ENCODE results near the gene PRKACA.

PRKACA gene

GRCh38 chr19:14122924-14123323, 5.4 kb upstream of the PRKACA start:
- TF ChIP-seq, protein P1, sequence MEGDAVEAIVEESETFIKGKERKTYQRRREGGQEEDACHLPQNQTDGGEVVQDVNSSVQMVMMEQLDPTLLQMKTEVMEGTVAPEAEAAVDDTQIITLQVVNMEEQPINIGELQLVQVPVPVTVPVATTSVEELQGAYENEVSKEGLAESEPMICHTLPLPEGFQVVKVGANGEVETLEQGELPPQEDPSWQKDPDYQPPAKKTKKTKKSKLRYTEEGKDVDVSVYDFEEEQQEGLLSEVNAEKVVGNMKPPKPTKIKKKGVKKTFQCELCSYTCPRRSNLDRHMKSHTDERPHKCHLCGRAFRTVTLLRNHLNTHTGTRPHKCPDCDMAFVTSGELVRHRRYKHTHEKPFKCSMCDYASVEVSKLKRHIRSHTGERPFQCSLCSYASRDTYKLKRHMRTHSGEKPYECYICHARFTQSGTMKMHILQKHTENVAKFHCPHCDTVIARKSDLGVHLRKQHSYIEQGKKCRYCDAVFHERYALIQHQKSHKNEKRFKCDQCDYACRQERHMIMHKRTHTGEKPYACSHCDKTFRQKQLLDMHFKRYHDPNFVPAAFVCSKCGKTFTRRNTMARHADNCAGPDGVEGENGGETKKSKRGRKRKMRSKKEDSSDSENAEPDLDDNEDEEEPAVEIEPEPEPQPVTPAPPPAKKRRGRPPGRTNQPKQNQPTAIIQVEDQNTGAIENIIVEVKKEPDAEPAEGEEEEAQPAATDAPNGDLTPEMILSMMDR (conservative IDR thresholded peaks at IDR 0.05; ENCODE audit: low read length): no peak

GRCh38 chr19:14120497-14120780, 2.9 kb upstream of the PRKACA start:
- DNase-seq (ENCODE audit: low read depth): no peak
- no peak overlapping the region for H3K4me3 ChIP-seq (ENCODE audit: low read length)
- TF ChIP-seq, protein P1 (conservative IDR thresholded peaks at IDR 0.05; ENCODE audit: low read length): no peak

More at GRCh38 chr19:14122924-14123323, 5.4 kb upstream of the PRKACA start:
- no peak overlapping the region for H3K4me3 ChIP-seq (ENCODE audit: low read length)
- DNase-seq (ENCODE audit: low read depth): no peak

- DNase-seq (ENCODE audit: low read depth): no peak
- no peak overlapping the region for H3K4me3 ChIP-seq (ENCODE audit: low read length)
- TF ChIP-seq, protein P1 (conservative IDR thresholded peaks at IDR 0.05; ENCODE audit: low read length): no peak
Observed at GRCh38 chr19:14119644-14120496, 2.3 kb upstream of the PRKACA start.

- TF ChIP-seq, protein P1 (conservative IDR thresholded peaks at IDR 0.05; ENCODE audit: low read length): no peak
- DNase-seq (ENCODE audit: low read depth): no peak
- H3K4me3 ChIP-seq (ENCODE audit: low read length): peak overlapping the region; percentile 66
Observed at GRCh38 chr19:14119146-14119545, 1.6 kb upstream of the PRKACA start.

DNA sequence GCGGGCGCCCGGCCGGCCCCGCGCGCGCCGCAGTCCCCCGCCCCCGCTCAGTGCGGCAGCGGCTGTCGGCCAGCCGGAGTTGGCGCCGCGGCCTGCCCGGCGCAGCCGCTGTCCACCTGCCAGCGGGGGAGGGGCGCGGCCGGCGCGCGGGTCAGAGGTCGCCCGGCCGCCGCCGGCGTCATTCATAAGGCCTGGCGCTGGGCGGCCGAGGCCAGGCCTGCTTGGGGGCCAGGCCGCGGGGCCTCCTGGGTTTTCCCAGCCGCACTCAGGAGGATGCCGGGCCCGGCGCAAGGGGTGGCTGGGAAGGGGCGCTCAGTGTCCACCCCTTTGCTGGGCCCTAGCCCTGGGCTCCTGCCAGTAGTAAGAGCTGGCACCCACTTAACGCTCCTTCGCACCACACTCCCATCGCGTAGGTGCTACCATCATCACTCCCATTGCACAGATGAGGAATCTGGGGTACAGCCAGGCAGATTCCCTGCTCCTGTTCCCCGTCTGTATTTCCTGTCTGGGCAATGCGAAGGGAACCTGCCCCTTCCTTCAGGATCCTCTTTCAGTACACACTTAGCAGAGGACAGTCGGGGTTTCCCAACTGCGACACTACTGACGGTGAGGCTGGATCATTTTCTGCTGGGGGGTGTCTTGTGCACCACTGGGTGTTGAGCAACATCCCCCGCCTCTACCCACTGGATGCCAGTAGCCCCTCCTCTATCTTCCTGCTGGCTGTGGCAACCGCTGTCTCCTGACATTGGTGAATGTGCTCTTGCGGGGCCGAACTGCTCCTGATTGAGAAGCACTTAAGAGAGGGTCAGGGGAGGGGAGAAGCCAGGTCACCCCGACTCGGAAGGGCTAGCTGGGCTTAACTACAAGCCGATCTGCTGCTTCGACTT, 846 bp upstream of the PRKACA start:
- TF ChIP-seq, protein P1 (conservative IDR thresholded peaks at IDR 0.05; ENCODE audit: low read length): no peak
- peak overlapping the region; percentile 66 for H3K4me3 ChIP-seq (ENCODE audit: low read length)
- peak; percentile 91 for DNase-seq (ENCODE audit: low read depth)

GRCh38 chr19:14116918-14117578, 514 bp downstream of the PRKACA start:
- peak overlapping the region; percentile 79 for H3K4me3 ChIP-seq (ENCODE audit: low read length)
- TF ChIP-seq, protein P1 (conservative IDR thresholded peaks at IDR 0.05; ENCODE audit: low read length): no peak
- no peak for DNase-seq (ENCODE audit: low read depth)
